Measurements from ENCODE around the gene PKP4.

The PKP4 gene

DNA sequence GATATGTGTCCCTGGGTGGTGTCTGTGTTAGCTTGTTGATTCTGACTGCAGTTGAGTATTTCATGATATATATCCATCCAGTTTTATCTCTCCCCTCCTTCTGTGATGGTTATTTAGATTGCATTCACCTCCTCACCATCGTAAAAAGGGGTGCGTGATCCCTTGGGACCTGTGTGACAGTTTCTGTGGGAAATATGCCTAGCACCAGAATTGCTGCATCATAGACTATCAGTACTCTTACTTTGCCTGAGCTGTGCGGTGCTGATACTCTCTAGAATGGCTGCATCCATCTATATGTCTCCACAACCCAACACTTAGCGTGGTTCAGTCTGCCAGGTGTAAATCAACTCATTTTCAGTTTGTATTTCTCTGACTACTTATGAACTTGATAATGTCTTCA lies 34.3 kb downstream of the PKP4 start:
- peaks cover 36% of the 10 kb centered on the region for H3K4me1 ChIP-seq (ENCODE audit: low read depth, poor library complexity, severe bottlenecking)
- no peak overlapping the region for H3K4me3 ChIP-seq (IDR thresholded peaks at IDR 0.05; ENCODE audit: insufficient read depth, low read depth, low read length)
- TF ChIP-seq, protein P1, sequence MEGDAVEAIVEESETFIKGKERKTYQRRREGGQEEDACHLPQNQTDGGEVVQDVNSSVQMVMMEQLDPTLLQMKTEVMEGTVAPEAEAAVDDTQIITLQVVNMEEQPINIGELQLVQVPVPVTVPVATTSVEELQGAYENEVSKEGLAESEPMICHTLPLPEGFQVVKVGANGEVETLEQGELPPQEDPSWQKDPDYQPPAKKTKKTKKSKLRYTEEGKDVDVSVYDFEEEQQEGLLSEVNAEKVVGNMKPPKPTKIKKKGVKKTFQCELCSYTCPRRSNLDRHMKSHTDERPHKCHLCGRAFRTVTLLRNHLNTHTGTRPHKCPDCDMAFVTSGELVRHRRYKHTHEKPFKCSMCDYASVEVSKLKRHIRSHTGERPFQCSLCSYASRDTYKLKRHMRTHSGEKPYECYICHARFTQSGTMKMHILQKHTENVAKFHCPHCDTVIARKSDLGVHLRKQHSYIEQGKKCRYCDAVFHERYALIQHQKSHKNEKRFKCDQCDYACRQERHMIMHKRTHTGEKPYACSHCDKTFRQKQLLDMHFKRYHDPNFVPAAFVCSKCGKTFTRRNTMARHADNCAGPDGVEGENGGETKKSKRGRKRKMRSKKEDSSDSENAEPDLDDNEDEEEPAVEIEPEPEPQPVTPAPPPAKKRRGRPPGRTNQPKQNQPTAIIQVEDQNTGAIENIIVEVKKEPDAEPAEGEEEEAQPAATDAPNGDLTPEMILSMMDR (conservative IDR thresholded peaks at IDR 0.05; ENCODE audit: low read depth, low read length) = no peak
- H4K20me1 ChIP-seq (ENCODE audit: insufficient read depth) = peaks cover 4% of the 10 kb centered on the region; the same call in 1 of the 2 replicates
- H3K27me3 ChIP-seq (ENCODE audit: insufficient read depth, low read depth) = no peaks in the 10 kb centered on the region
- H3K4me2 ChIP-seq = no peak overlapping the region
- H3K9ac ChIP-seq = no peak overlapping the region
- no peaks in the 10 kb centered on the region for H3K36me3 ChIP-seq (ENCODE audit: insufficient read depth)
- H2AFZ ChIP-seq (ENCODE audit: low read depth) = no peak overlapping the region
- peaks cover 83% of the 10 kb centered on the region; the same call in 1 of the 2 replicates for H3K79me2 ChIP-seq (ENCODE audit: insufficient read depth, low read depth)
- no peak overlapping the region for H3K27ac ChIP-seq

DNA sequence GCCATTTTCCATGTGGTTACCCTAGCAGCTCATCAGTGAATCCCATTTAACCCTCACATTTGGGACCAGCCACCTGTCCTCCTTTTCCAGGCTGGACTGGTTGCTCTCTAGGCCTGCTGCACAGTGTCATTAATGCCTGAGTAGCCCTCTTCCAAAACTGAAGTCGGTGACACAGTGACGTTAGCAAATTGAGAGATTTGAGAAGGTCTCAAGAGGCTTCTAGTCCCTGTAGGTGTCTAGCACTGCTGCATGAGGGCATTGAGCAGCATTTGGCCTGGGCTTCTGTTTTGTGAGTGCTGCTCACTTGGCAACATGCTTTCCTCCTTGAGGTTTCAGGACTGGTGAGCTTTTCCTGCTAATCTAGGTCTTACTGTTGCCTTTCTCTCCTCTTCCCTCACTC lies 36.7 kb downstream of the PKP4 start:
- peaks cover 18% of the 10 kb centered on the region for H3K4me1 ChIP-seq (ENCODE audit: low read depth, poor library complexity, severe bottlenecking)
- H3K9ac ChIP-seq = no peak overlapping the region
- H3K36me3 ChIP-seq (ENCODE audit: insufficient read depth) = no peaks in the 10 kb centered on the region
- peaks cover 72% of the 10 kb centered on the region; the same call in 1 of the 2 replicates for H3K79me2 ChIP-seq (ENCODE audit: insufficient read depth, low read depth)
- no peak overlapping the region for H3K4me3 ChIP-seq (IDR thresholded peaks at IDR 0.05; ENCODE audit: insufficient read depth, low read depth, low read length)
- H3K27ac ChIP-seq = no peak overlapping the region
- no peaks in the 10 kb centered on the region; the same call in 1 of the 2 replicates for H4K20me1 ChIP-seq (ENCODE audit: insufficient read depth)
- no peak overlapping the region for H3K4me2 ChIP-seq
- H3K27me3 ChIP-seq (ENCODE audit: insufficient read depth, low read depth) = no peaks in the 10 kb centered on the region
- no peak overlapping the region for H2AFZ ChIP-seq (ENCODE audit: low read depth)
- TF ChIP-seq, protein P1 (conservative IDR thresholded peaks at IDR 0.05; ENCODE audit: low read depth, low read length) = no peak

DNA sequence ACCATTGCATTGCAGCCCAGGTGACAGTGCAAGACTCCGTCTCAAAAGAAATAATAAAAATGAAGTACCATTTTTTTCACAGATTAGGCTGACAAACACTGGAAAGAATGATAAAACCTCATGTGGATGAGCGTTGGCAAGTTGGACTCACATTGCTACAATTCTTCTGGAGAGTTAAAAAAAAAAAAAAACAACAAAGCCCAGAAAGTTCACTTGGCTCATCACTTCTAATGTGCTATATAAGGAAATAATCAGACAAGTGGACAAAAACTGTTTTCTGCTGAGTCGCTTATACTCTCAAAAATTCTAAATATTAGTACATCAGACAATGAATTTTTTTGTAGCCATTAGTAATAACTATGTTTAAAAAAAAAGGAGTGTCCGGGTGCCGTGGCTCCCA lies 38.4 kb downstream of the PKP4 start:
- Histone ChIP-seq H3K4me2 (no peak overlapping the region), H3K4me1 (ENCODE audit: low read depth, poor library complexity, severe bottlenecking) (peaks cover 5% of the 10 kb centered on the region), H3K9ac (no peak overlapping the region), H3K36me3 (ENCODE audit: insufficient read depth) (no peaks in the 10 kb centered on the region), H3K4me3 (IDR thresholded peaks at IDR 0.05; ENCODE audit: insufficient read depth, low read depth, low read length) (no peak overlapping the region), H3K27ac (no peak overlapping the region), H3K27me3 (ENCODE audit: insufficient read depth, low read depth) (no peaks in the 10 kb centered on the region), H2AFZ (ENCODE audit: low read depth) (no peak overlapping the region), H4K20me1 (ENCODE audit: insufficient read depth) (no peaks in the 10 kb centered on the region; the same call in 1 of the 2 replicates), H3K79me2 (ENCODE audit: insufficient read depth, low read depth) (peaks cover 65% of the 10 kb centered on the region; the same call in 1 of the 2 replicates)
- TF ChIP-seq, protein P1 (conservative IDR thresholded peaks at IDR 0.05; ENCODE audit: low read depth, low read length) = no peak

GRCh38 chr2:158496986-158497385 lies 40.2 kb downstream of the PKP4 start:
- Histone ChIP-seq H3K27me3 (ENCODE audit: insufficient read depth, low read depth) (no peaks in the 10 kb centered on the region), H3K4me3 (IDR thresholded peaks at IDR 0.05; ENCODE audit: insufficient read depth, low read depth, low read length) (no peak overlapping the region), H3K4me2 (no peak overlapping the region), H3K36me3 (ENCODE audit: insufficient read depth) (no peaks in the 10 kb centered on the region), H3K79me2 (ENCODE audit: insufficient read depth, low read depth) (peaks cover 55% of the 10 kb centered on the region; the same call in 1 of the 2 replicates), H2AFZ (ENCODE audit: low read depth) (no peak overlapping the region), H4K20me1 (ENCODE audit: insufficient read depth) (no peaks in the 10 kb centered on the region), H3K4me1 (ENCODE audit: low read depth, poor library complexity, severe bottlenecking) (peaks cover 5% of the 10 kb centered on the region), H3K9ac (no peak overlapping the region), H3K27ac (no peak overlapping the region)
- TF ChIP-seq, protein P1 (conservative IDR thresholded peaks at IDR 0.05; ENCODE audit: low read depth, low read length) = no peak
